GM10266 (cell line): ENCODE measurements around the gene CCDC88C.

ENCODE experiments used
- DNase-seq: peaks from one replicate; pipeline ENCODE4 v3.0.0; 2012; ENCODE audit errors: extremely low spot score
- CTCF ChIP-seq: IDR thresholded peaks from 2 replicates; pipeline ENCODE4 v1.5.1; 2012; ENCODE audit warnings: mild to moderate bottlenecking, low read depth; ENCODE audit not compliant: control insufficient read depth, insufficient read depth; ENCODE audit errors: missing control alignments

CCDC88C gene

GRCh38 chr14:91298576-91298975 lies 119.0 kb downstream of the CCDC88C start:
- DNase-seq, result no peak
- TF ChIP-seq CTCF, result no peak

GRCh38 chr14:91297081-91297711 lies 120.4 kb downstream of the CCDC88C start:
- no peak for DNase-seq

GRCh38 chr14:91295851-91296796 lies 121.5 kb downstream of the CCDC88C start:
- DNase-seq, result no peak
- TF ChIP-seq CTCF, result no peak

More at GRCh38 chr14:91297081-91297711, 120.4 kb downstream of the CCDC88C start:
- TF ChIP-seq CTCF, result no peak

- DNase-seq, result no peak
- no peak for TF ChIP-seq CTCF
Observed at GRCh38 chr14:91295276-91295845, 122.3 kb downstream of the CCDC88C start.

- no peak for DNase-seq
- TF ChIP-seq CTCF, result no peak
Observed at GRCh38 chr14:91294153-91294552, 123.5 kb downstream of the CCDC88C start.

GRCh38 chr14:91293281-91293680 lies 124.3 kb downstream of the CCDC88C start:
- DNase-seq, result no peak
- no peak for TF ChIP-seq CTCF
